Hindlimb muscle (tissue), 1 donor: ENCODE data around the gene POC1A. TPM values are rescaled to one million over a fixed set of nuclear protein-coding genes. Genes with fewer than 3 reads are reported as not detected.

ENCODE experiments used
- polyA plus RNA-seq: library from polyadenylated mRNA; unstranded; fragments of 120-200 nt; gene quantifications from one replicate; pipeline ENCODE4 v1.2.1, GENCODE V29; 2013; ENCODE audit not compliant: insufficient read length

Gene POC1A
- polyA plus RNA-seq, 1 donor = 4.2 TPM

Other genes starting within 250 kb of the POC1A start
- 15.9 TPM for gene RRP9, start 212.5 kb downstream of the POC1A start, polyA plus RNA-seq
- 7.4 TPM for gene PARP3, start 212.1 kb downstream of the POC1A start, polyA plus RNA-seq
- 0.67 TPM for gene GPR62, start 199.0 kb downstream of the POC1A start, polyA plus RNA-seq
- 64.7 TPM for gene PCBP4, start 187.0 kb downstream of the POC1A start, polyA plus RNA-seq
- 22.3 TPM for gene ABHD14B, start 180.4 kb downstream of the POC1A start, polyA plus RNA-seq
- gene ABHD14A, start 179.4 kb downstream of the POC1A start, polyA plus RNA-seq = 14.7 TPM
- 19.3 TPM for gene ACY1, start 170.9 kb downstream of the POC1A start, polyA plus RNA-seq
- 3,089 TPM for gene RPL29, start 158.5 kb downstream of the POC1A start, polyA plus RNA-seq
- 18.3 TPM for gene DUSP7, start 97.9 kb downstream of the POC1A start, polyA plus RNA-seq
- 30.2 TPM for gene ALAS1, start 43.7 kb upstream of the POC1A start, polyA plus RNA-seq
- 0.28 TPM for gene TLR9, start 71.2 kb upstream of the POC1A start, polyA plus RNA-seq
- gene TWF2, start 84.7 kb upstream of the POC1A start, polyA plus RNA-seq = 30.0 TPM
- gene PPM1M, start 91.3 kb upstream of the POC1A start, polyA plus RNA-seq = 15.9 TPM
- 86.0 TPM for gene WDR82, start 124.2 kb upstream of the POC1A start, polyA plus RNA-seq
- 3.8 TPM for gene GLYCTK, start 133.4 kb upstream of the POC1A start, polyA plus RNA-seq
- 6.2 TPM for gene DNAH1, start 161.9 kb upstream of the POC1A start, polyA plus RNA-seq